ENCODE data around the gene NUTF2. TPM values are rescaled to one million over a fixed set of nuclear protein-coding genes. Genes with fewer than 3 reads are reported as not detected.

Gene NUTF2
- total RNA-seq, 4 donors from 2014 or later, result 101 to 161 (median 113) TPM

GRCh38 chr16:67886387-67886786 lies 39.7 kb downstream of the NUTF2 start:
- peaks cover 16% of the 10 kb centered on the region for H3K4me1 ChIP-seq
- no peaks in the 10 kb centered on the region for H3K27me3 ChIP-seq
- H3K4me3 ChIP-seq, result no peak overlapping the region
- peaks cover 44% of the 10 kb centered on the region for H3K36me3 ChIP-seq
- no peak overlapping the region for H3K27ac ChIP-seq
- 92% methylated on average over 5 of the region's 5 CpGs for WGBS
- DNase-seq (ENCODE audit: low spot score in 2 of 2), result no peak
- TF ChIP-seq POLR2AphosphoS5 (IDR thresholded peaks at IDR 0.05) (no peak), CTCF (IDR thresholded peaks at IDR 0.05) (no peak)
- H3K9me3 ChIP-seq, result no peaks in the 10 kb centered on the region

DNA sequence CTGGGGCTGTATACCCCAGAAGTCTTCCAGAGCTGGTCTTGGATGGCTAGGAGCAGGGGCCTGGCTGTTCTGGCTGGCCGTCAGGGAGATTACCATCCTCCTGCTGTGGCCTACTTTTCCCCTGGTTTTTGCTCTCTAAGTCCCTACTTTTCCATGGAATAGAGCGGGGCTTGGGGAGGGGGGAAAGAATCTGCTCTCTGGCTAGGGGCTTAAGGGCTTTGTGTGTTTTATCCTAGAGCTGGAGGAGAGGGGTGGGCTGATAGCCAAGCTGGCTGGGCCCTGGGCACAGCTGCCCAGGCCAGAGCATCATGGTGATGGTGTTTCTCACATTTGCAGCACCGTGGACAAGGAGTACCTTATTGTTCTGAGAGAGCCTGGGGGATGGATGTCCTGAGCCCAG lies 41.6 kb downstream of the NUTF2 start:
- H3K27ac ChIP-seq, result no peak overlapping the region

GRCh38 chr16:67892375-67892774 lies 45.6 kb downstream of the NUTF2 start:
- TF ChIP-seq POLR2AphosphoS5 (IDR thresholded peaks at IDR 0.05), result no peak
- no peak for TF ChIP-seq EP300 (IDR thresholded peaks at IDR 0.05)
- TF ChIP-seq POLR2A (IDR thresholded peaks at IDR 0.05), result no peak
- TF ChIP-seq CTCF (IDR thresholded peaks at IDR 0.05), result no peak

More for the DNA sequence above, 41.6 kb downstream of the NUTF2 start:
- Histone ChIP-seq H3K36me3 (peaks cover 25% of the 10 kb centered on the region), H3K4me1 (peaks cover 23% of the 10 kb centered on the region), H3K9me3 (no peaks in the 10 kb centered on the region), H3K4me3 (no peak overlapping the region), H3K27me3 (no peaks in the 10 kb centered on the region)
- WGBS, result 100% methylated on average over 3 of the region's 3 CpGs
- no peak for TF ChIP-seq EP300 (IDR thresholded peaks at IDR 0.05)
- no peak for TF ChIP-seq POLR2AphosphoS5 (IDR thresholded peaks at IDR 0.05)
- no peak for TF ChIP-seq POLR2A (IDR thresholded peaks at IDR 0.05)
- TF ChIP-seq CTCF (IDR thresholded peaks at IDR 0.05), result no peak
- no peak for DNase-seq (ENCODE audit: low spot score in 2 of 2)

GRCh38 chr16:67892899-67893742 lies 46.4 kb downstream of the NUTF2 start, which contains the start of gene PSKH1:
TSS of gene PSKH1 (plus strand) at chr16:67893254. CDS start at chr16:67908750, 15,496 bp downstream.
- H3K4me1 ChIP-seq, result peaks cover 40% of the 10 kb centered on the region
- WGBS, result 1% methylated on average over 30 of the region's 90 CpGs
- H3K27ac ChIP-seq, result peak within 1 kb of the TSS; percentile 93
- H3K9me3 ChIP-seq, result no peaks in the 10 kb centered on the region
- no peaks in the 10 kb centered on the region for H3K36me3 ChIP-seq
- TF ChIP-seq POLR2A (IDR thresholded peaks at IDR 0.05), result peak; percentile 42 to 91
- no peak for TF ChIP-seq CTCF (IDR thresholded peaks at IDR 0.05)
- H3K27me3 ChIP-seq, result no peaks in the 10 kb centered on the region
- DNase-seq (ENCODE audit: low spot score in 2 of 2), result peak; percentile 98
- peak within 1 kb of the TSS; percentile 77 for H3K4me3 ChIP-seq

More at GRCh38 chr16:67892375-67892774, 45.6 kb downstream of the NUTF2 start:
- no peaks in the 10 kb centered on the region for H3K9me3 ChIP-seq
- DNase-seq (ENCODE audit: low spot score in 2 of 2), result no peak
- no peaks in the 10 kb centered on the region for H3K27me3 ChIP-seq
- WGBS, result 59% methylated on average over 5 of the region's 5 CpGs
- peak overlapping the region; percentile 77 for H3K4me3 ChIP-seq
- no peak overlapping the region for H3K27ac ChIP-seq
- no peaks in the 10 kb centered on the region for H3K36me3 ChIP-seq
- peaks cover 32% of the 10 kb centered on the region for H3K4me1 ChIP-seq

DNA sequence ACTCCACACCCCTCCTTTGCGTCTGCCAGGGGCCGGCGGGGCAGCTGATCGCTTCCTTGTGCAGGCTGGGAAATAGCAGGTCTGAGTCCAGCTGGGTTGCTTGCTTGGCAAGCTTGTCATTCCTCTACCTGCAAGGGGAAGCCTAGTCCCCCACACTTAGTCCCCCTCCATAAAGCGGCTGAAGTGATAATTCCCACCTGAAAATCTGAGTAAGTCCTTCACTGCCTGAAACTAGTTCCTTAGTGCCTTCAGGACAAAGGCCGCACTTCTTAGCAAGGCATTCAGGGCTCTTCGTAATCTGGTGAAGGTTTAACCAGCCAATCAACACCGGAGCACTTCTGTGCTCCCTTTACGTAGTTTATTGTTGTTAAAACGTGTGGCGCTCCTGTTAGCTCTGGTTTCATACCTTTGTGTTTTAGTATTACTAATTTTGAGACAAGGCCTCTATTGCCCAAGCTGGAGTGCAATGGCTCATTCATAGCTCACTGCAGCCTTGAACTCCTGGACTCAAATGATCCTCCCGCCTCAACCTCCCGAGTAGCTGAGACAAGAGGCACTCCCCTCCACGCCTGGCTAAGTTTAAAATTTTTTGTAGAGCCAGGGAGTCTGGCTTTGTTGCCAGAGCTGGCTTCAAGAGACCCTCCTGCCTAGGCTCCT lies 47.1 kb downstream of the NUTF2 start:
- Histone ChIP-seq H3K27me3 (no peaks in the 10 kb centered on the region), H3K9me3 (no peaks in the 10 kb centered on the region), H3K4me1 (peaks cover 43% of the 10 kb centered on the region), H3K27ac (peak overlapping the region; percentile 93), H3K36me3 (no peaks in the 10 kb centered on the region), H3K4me3 (peak overlapping the region; percentile 77)
- TF ChIP-seq POLR2AphosphoS5 (IDR thresholded peaks at IDR 0.05), result no peak
- no peak for TF ChIP-seq EP300 (IDR thresholded peaks at IDR 0.05)
- TF ChIP-seq POLR2A (IDR thresholded peaks at IDR 0.05), result no peak
- TF ChIP-seq CTCF (IDR thresholded peaks at IDR 0.05), result no peak
- WGBS, result 18% methylated on average over 14 of the region's 14 CpGs
- DNase-seq (ENCODE audit: low spot score in 2 of 2), result no peak
